Tibial nerve (tissue), 4 donors: Measurements from ENCODE around the gene NFATC1. TPM values are rescaled to one million over a fixed set of nuclear protein-coding genes. Genes with fewer than 3 reads are reported as not detected.
A peak's percentile ranks its signal among the peaks of the same experiment; 100 is the strongest.

ENCODE experiments used
- DNase-seq, 2 donors: peaks; one replicate each; pipeline ENCODE4 v3.0.0-alpha.2; 2019; ENCODE audit warnings: low spot score in 2 of 2
- H3K27ac ChIP-seq, 4 donors: fragments of 200-600 bp; sonication (generic) in 3 of 4; one replicate each; pipeline ENCODE4 v1.5.1; 2017 to 2019; ENCODE audit warnings: mild to moderate bottlenecking in 1 of 4
- H3K27me3 ChIP-seq, 2 donors: fragments of 200-600 bp; sonication (generic) in 1 of 2; one replicate each; pipeline versions ENCODE4 v1.5.1 to v1.6.0; 2017 to 2019
- H3K36me3 ChIP-seq, 3 donors: fragments of 200-600 bp; sonication (generic); one replicate each; pipeline ENCODE4 v1.5.1; 2018 to 2019
- H3K4me1 ChIP-seq, 4 donors: fragments of 200-600 bp; sonication (generic) in 3 of 4; one replicate each; pipeline ENCODE4 v1.5.1; 2017 to 2019
- H3K4me3 ChIP-seq, 4 donors: fragments of 200-600 bp; sonication (generic) in 3 of 4; one replicate each; pipeline ENCODE4 v1.5.1; 2017 to 2019; ENCODE audit warnings: mild to moderate bottlenecking in 1 of 4, moderate library complexity in 1 of 4
- H3K9me3 ChIP-seq, 4 donors: fragments of 200-600 bp; sonication (generic) in 3 of 4; one replicate each; pipeline ENCODE4 v1.5.1; 2017 to 2019
- EP300 ChIP-seq, 2 donors: sonication (generic); formaldehyde crosslinking; IDR thresholded peaks; one replicate each; pipeline ENCODE4 v1.6.1; 2017; ENCODE audit warnings: antibody characterized with exemption in 2 of 2, mild to moderate bottlenecking in 1 of 2
- POLR2A ChIP-seq, 2 donors: fragments of 450-650 bp; IDR thresholded peaks; one replicate each; pipeline ENCODE4 v1.6.1; 2017; ENCODE audit warnings: antibody characterized with exemption in 2 of 2, mild to moderate bottlenecking in 2 of 2, moderate library complexity in 2 of 2
- WGBS, 2 donors: methylation state at CpG; one replicate each; pipeline ENCODE4 v1.1.5; 2018; 5-methylcytosine and 5-hydroxymethylcytosine counted together
- total RNA-seq, 4 donors: library from RNA; depleted of rRNA; stranded (reverse); fragments of >200 nt; gene quantifications; one replicate each; pipeline ENCODE4 v1.1.0, GENCODE V29; 2016
- TF ChIP-seq, protein P1 (sequence below), 5 experiments: fragments of 200-600 bp in 3 of 5; fragments of 450-650 bp in 2 of 5; sonication (generic) in 3 of 5; IDR thresholded peaks; one replicate each; pipeline ENCODE4 v1.5.1; 2016 to 2019; ENCODE audit warnings: antibody characterized with exemption in 5 of 5, mild to moderate bottlenecking in 3 of 5, moderate library complexity in 2 of 5

The NFATC1 gene
- total RNA-seq, 4 donors from 2014 or later = 33.7 to 48.6 (median 37.8) TPM

DNA sequence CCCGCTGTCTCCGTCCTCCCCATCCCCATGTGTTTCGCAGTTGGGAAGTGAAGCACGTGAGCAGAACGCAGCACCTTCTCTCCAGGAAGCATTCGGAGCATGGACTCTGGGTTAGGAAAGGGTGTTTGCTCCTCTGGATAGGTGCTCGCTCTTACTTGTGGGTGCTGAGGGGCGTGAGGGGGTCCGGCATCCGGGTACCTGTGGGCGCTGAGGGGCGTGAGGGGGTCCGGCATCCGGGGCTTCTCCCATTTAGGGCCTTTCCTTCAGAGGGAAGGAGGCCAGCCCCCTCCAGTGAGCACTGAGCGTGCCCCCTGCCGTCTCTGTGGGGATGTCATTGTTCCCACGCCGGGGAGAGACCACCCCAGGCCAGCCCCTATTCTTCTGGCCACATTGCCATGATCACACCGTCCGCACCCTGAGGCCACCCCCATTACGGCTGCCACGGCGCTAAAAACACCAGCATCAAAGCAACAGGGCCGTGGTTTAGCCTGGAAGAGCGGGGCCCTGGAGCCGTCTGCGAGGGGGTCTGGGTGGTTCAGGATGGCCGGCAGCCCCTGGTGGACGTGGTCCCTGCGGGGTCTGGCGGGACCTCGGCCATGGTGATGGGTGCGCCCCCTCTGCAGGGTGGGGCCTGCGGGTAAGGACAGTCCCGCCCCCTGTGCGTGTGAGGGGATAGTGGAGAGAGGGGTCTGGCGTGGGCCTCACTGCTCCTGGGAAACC, 41.0 kb downstream of the NFATC1 start:
- Histone ChIP-seq H3K4me1 (peaks cover 0 to 38% (median 7%) of the 10 kb centered on the region in 4 donors), H3K36me3 (peaks cover 0 to 73% (median 0%) of the 10 kb centered on the region in 3 donors), H3K4me3 (no peak overlapping the region), H3K27me3 (no peaks in the 10 kb centered on the region), H3K27ac (peak overlapping the region in 1 of 4 donors; percentile 42), H3K9me3 (no peaks in the 10 kb centered on the region)
- no peak for DNase-seq
- TF ChIP-seq, protein P1, sequence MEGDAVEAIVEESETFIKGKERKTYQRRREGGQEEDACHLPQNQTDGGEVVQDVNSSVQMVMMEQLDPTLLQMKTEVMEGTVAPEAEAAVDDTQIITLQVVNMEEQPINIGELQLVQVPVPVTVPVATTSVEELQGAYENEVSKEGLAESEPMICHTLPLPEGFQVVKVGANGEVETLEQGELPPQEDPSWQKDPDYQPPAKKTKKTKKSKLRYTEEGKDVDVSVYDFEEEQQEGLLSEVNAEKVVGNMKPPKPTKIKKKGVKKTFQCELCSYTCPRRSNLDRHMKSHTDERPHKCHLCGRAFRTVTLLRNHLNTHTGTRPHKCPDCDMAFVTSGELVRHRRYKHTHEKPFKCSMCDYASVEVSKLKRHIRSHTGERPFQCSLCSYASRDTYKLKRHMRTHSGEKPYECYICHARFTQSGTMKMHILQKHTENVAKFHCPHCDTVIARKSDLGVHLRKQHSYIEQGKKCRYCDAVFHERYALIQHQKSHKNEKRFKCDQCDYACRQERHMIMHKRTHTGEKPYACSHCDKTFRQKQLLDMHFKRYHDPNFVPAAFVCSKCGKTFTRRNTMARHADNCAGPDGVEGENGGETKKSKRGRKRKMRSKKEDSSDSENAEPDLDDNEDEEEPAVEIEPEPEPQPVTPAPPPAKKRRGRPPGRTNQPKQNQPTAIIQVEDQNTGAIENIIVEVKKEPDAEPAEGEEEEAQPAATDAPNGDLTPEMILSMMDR (IDR thresholded peaks at IDR 0.05) = no peak
- TF ChIP-seq EP300 (IDR thresholded peaks at IDR 0.05) (no peak), POLR2A (IDR thresholded peaks at IDR 0.05) (no peak)
- WGBS, 2 donors = 92 to 93% methylated on average over 30 to 37 of the region's 37 CpGs

DNA sequence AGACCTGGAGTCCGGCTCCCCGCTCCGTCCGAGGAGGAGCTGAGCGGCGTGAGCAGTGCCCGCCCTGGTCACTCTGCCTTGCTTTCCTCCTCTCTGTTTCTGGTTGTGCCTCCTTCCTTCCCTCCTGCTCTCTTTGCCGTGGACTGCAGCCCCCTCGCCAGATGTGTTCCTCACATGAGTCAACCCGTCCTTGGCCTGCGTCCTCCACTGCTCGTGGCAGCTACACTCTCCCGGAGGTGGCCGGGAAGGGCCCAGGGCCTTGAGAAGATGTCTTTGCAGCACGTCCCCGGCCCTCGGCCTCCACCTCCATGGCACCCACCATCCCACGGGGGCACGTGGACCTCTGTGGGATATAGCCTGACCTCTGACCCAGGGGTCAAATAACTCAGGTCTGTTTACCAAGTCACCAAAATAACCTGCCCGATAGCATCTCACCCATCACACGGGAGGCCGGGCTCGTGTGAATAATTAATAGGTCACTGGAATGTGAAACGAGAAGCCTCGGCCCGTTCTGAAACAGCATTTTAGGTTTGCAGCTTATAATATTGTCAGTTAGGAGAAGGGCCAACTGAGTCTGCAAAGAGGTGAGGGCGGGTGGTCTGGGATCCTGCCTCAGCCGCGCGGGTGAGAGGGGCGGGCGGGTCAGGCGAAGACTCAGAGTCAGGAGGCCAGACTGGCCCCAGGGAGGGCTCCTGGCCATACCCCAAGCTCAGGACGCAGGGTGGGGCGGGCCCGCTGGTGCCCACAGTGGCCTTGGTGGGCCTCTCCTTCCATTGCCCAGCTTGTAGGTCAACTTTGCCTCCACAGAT, 42.6 kb downstream of the NFATC1 start:
- H3K36me3 ChIP-seq = peaks cover 0 to 58% (median 0%) of the 10 kb centered on the region in 3 donors

DNA sequence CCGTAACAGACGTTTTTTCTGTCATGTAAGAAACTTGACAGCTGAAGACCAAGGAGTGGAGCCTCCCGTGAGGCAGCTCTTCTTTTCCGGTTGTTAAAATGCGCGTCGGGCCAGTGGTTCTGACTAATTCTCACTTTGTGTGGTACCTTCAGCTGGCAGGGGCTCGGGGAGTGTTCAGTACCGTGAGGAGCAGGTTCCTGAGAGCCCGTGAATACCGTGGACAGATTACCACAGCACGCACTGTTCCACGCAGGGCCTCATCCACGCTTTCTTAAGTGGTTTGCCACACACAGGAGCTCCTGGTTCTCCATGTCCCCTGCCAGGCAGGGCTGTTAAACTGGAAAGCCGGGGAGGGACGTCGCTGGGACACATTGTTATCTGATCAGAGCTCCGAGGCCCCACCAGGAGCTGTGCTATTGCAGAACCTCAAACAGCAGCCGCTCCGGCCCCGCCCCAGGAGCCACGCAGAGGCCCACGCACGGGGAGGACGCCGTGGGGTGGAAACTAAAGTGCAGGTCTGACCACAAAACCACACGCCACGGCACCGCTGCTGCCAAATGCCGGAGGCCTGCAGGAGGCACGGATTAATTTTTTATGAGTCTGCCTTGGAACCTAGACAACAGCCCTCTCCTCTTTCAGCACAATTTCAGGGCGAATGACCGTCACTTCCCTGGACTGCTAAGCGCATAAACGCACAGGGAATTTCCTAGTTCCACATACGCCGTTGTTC, 43.3 kb downstream of the NFATC1 start:
- Histone ChIP-seq H3K36me3 (peaks cover 0 to 54% (median 0%) of the 10 kb centered on the region in 3 donors), H3K27me3 (no peaks in the 10 kb centered on the region), H3K4me3 (no peak overlapping the region), H3K27ac (peak overlapping the region; percentile 3 to 70 (median 31)), H3K4me1 (peaks cover 0 to 52% (median 16%) of the 10 kb centered on the region in 4 donors), H3K9me3 (no peaks in the 10 kb centered on the region)
- DNase-seq = peak; percentile 27 to 34
- TF ChIP-seq, protein P1 (IDR thresholded peaks at IDR 0.05) = no peak
- no peak for TF ChIP-seq POLR2A (IDR thresholded peaks at IDR 0.05)
- peak in 1 of 2 donors; percentile 11 for TF ChIP-seq EP300 (IDR thresholded peaks at IDR 0.05)
- 75 to 82% methylated on average over 37 of the region's 37 CpGs for WGBS, 2 donors

More for the DNA sequence above, 42.6 kb downstream of the NFATC1 start:
- no peak for DNase-seq
- peaks cover 0 to 44% (median 14%) of the 10 kb centered on the region in 4 donors for H3K4me1 ChIP-seq
- no peaks in the 10 kb centered on the region for H3K27me3 ChIP-seq
- H3K4me3 ChIP-seq = no peak overlapping the region
- H3K9me3 ChIP-seq = no peaks in the 10 kb centered on the region
- H3K27ac ChIP-seq = peak overlapping the region in 3 of 4 donors; percentile 3 to 70 (median 52)
- TF ChIP-seq POLR2A (IDR thresholded peaks at IDR 0.05) = no peak
- TF ChIP-seq, protein P1 (IDR thresholded peaks at IDR 0.05) = no peak
- no peak for TF ChIP-seq EP300 (IDR thresholded peaks at IDR 0.05)
- 80 to 81% methylated on average over 36 of the region's 36 CpGs for WGBS, 2 donors

DNA sequence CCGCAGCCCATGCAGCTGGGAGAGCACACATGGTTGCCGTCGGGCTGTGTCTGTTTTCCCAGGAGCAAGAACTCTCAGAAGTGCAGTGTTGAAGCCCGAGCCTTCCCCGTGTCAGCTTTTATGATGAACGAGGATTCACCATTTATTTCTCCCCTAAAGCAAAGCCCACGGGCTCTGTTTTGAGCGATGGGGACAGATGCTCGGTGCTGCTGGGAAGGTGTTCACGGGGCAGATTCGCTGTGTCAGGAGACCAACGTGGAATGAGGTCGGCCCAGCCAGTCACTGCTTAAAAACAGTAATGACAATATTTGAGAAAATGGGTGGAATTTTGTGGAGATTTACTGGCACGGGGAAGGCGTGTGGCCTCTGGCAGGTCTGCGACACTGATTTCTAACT, 43.9 kb downstream of the NFATC1 start:
- no peak for TF ChIP-seq EP300 (IDR thresholded peaks at IDR 0.05)
- TF ChIP-seq POLR2A (IDR thresholded peaks at IDR 0.05) = no peak
- TF ChIP-seq, protein P1 (IDR thresholded peaks at IDR 0.05) = no peak
- no peak for DNase-seq
- H3K4me1 ChIP-seq = peaks cover 0 to 58% (median 16%) of the 10 kb centered on the region in 4 donors
- peaks cover 0 to 54% (median 0%) of the 10 kb centered on the region in 3 donors for H3K36me3 ChIP-seq
- H3K27ac ChIP-seq = peak overlapping the region in 3 of 4 donors; percentile 3 to 70 (median 10)
- no peak overlapping the region for H3K4me3 ChIP-seq
- no peaks in the 10 kb centered on the region for H3K27me3 ChIP-seq
- WGBS, 2 donors = 73 to 76% methylated on average over 16 of the region's 16 CpGs
- no peaks in the 10 kb centered on the region for H3K9me3 ChIP-seq
